HEK293T (cell line): ENCODE data around the gene AP3B1.

ENCODE experiments used
- CTCF ChIA-PET: fragments of 350-600 bp; formaldehyde crosslinking; extraction: SDS; loops from one replicate; lab custom pipeline; 2021; ENCODE audit warnings: antibody characterized with exemption, inconsistent platforms; lab: Yijun Ruan, JAX
- POLR2A ChIA-PET: fragments of 350-600 bp; formaldehyde crosslinking; extraction: SDS; loops from one replicate; lab custom pipeline; 2020; ENCODE audit warnings: antibody characterized with exemption, inconsistent platforms; lab: Yijun Ruan, JAX
- DNase-seq: peaks from one replicate; pipeline ENCODE4 v3.0.0; 2012; ENCODE audit warnings: mixed read lengths; ENCODE audit errors: extremely low spot score
- ARNT ChIP-seq: fragments of 450-650 bp; IDR thresholded peaks from 2 replicates; pipeline ENCODE4 v1.6.1; 2017; ENCODE audit warnings: mild to moderate bottlenecking
- BHLHE40 ChIP-seq: fragments of 450-650 bp; IDR thresholded peaks from 2 replicates; pipeline ENCODE4 v1.6.1; 2016; ENCODE audit warnings: mild to moderate bottlenecking, moderate library complexity, borderline replicate concordance
- CTBP1 ChIP-seq: fragments of 450-650 bp; IDR thresholded peaks from 2 replicates; pipeline ENCODE4 v1.6.1; 2016; ENCODE audit warnings: borderline replicate concordance
- ELF4 ChIP-seq: fragments of 450-650 bp; IDR thresholded peaks from 2 replicates; pipeline ENCODE4 v1.6.1; 2017; ENCODE audit warnings: antibody characterized with exemption
- FOXA1 ChIP-seq: fragments of 450-650 bp; IDR thresholded peaks from 2 replicates; pipeline ENCODE4 v1.6.1; 2016; ENCODE audit warnings: mild to moderate bottlenecking
- FOXK2 ChIP-seq: fragments of 450-650 bp; IDR thresholded peaks from 2 replicates; pipeline ENCODE4 v1.6.1; 2016; ENCODE audit warnings: mild to moderate bottlenecking
- FOXM1 ChIP-seq: fragments of 450-650 bp; IDR thresholded peaks from 2 replicates; pipeline ENCODE4 v1.6.1; 2017; ENCODE audit warnings: mild to moderate bottlenecking, borderline replicate concordance
- HDGF ChIP-seq: fragments of 450-650 bp; IDR thresholded peaks from 2 replicates; pipeline ENCODE4 v1.6.1; 2017; ENCODE audit warnings: antibody characterized with exemption, borderline replicate concordance
- L3MBTL2 ChIP-seq: fragments of 450-650 bp; conservative IDR thresholded peaks from 2 replicates; pipeline ENCODE4 v1.6.1; 2016; ENCODE audit warnings: mild to moderate bottlenecking
- LEF1 ChIP-seq: fragments of 450-650 bp; IDR thresholded peaks from 2 replicates; pipeline ENCODE4 v1.6.1; 2017; ENCODE audit warnings: mild to moderate bottlenecking, borderline replicate concordance
- NFRKB ChIP-seq: fragments of 450-650 bp; IDR thresholded peaks from 2 replicates; pipeline ENCODE4 v1.6.1; 2016; ENCODE audit warnings: mild to moderate bottlenecking, moderate library complexity
- PKNOX1 ChIP-seq: fragments of 450-650 bp; IDR thresholded peaks from 2 replicates; pipeline ENCODE4 v1.6.1; 2016
- SP1 ChIP-seq: fragments of 450-650 bp; IDR thresholded peaks from 2 replicates; pipeline ENCODE4 v1.6.1; 2017
- SUZ12 ChIP-seq: fragments of 450-650 bp; IDR thresholded peaks from 2 replicates; pipeline ENCODE4 v1.6.1; 2016; ENCODE audit warnings: mild to moderate bottlenecking
- TARDBP ChIP-seq: fragments of 450-650 bp; IDR thresholded peaks from 2 replicates; pipeline ENCODE4 v1.6.1; 2016
- ZNF384 ChIP-seq: fragments of 450-650 bp; IDR thresholded peaks from 2 replicates; pipeline ENCODE4 v1.6.1; 2016

AP3B1 gene

GRCh38 chr5:78132507-78132906 is 162.0 kb downstream of the AP3B1 start:
- DNase-seq = no peak
- TF ChIP-seq SP1 (no peak), FOXA1 (no peak), ZNF384 (no peak), NFRKB (no peak), BHLHE40 (no peak), FOXK2 (no peak), PKNOX1 (no peak)
- ChIA-PET CTCF (interaction anchor here (0.6 kb wide), 1 partner anchor 53 kb away, joined by 5 read pairs; no protein-coding TSS in a partner anchor), POLR2A (no interaction called here)

GRCh38 chr5:78129597-78129996 is 164.9 kb downstream of the AP3B1 start:
- ChIA-PET CTCF (interaction anchor here (0.7 kb wide), 1 partner anchor 1954 kb away, joined by 3 read pairs; no protein-coding TSS in a partner anchor), POLR2A (no interaction called here)
- no peak for DNase-seq
- TF ChIP-seq PKNOX1 (peak; percentile 70), ARNT (no peak), HDGF (no peak)

GRCh38 chr5:78127875-78128274 is 166.6 kb downstream of the AP3B1 start:
- DNase-seq = peak; percentile 22
- ChIA-PET CTCF (interaction anchor here (0.6 to 1.4 kb wide), 8 partner anchors 11 to 1901 kb away, joined by 3 to 9 read pairs (median 4); no protein-coding TSS in a partner anchor), POLR2A (interaction anchor here (0.6 kb wide), 1 partner anchor 11 kb away, joined by 3 read pairs; no protein-coding TSS in a partner anchor)
- no peak for TF ChIP-seq ELF4
- TF ChIP-seq NFRKB = no peak
- TF ChIP-seq ARNT = no peak
- no peak for TF ChIP-seq BHLHE40
- TF ChIP-seq SUZ12 = no peak
- TF ChIP-seq TARDBP = no peak
- TF ChIP-seq SP1 = no peak
- no peak for TF ChIP-seq FOXM1
- TF ChIP-seq LEF1 = no peak
- TF ChIP-seq ZNF384 = no peak
- no peak for TF ChIP-seq PKNOX1
- no peak for TF ChIP-seq FOXK2
- TF ChIP-seq L3MBTL2 = no peak
- no peak for TF ChIP-seq FOXA1
- TF ChIP-seq CTBP1 = no peak
- no peak for TF ChIP-seq HDGF

GRCh38 chr5:78126536-78126935 is 168.0 kb downstream of the AP3B1 start:
- ChIA-PET CTCF (no interaction called here), POLR2A (no interaction called here)
- 0 out of 2 replicates have a peak, but pooled peaks have one; percentile 27 for TF ChIP-seq ZNF384
- no peak for TF ChIP-seq SUZ12
- TF ChIP-seq FOXM1 = no peak
- no peak for TF ChIP-seq LEF1
- TF ChIP-seq TARDBP = no peak
- no peak for TF ChIP-seq ELF4
- no peak for TF ChIP-seq SP1
- no peak for TF ChIP-seq FOXA1
- no peak for TF ChIP-seq NFRKB
- TF ChIP-seq PKNOX1 = 0 out of 2 replicates have a peak, but pooled peaks have one; percentile 9
- DNase-seq = no peak

- no peak for TF ChIP-seq ARNT
- TF ChIP-seq LEF1 = no peak
- no peak for TF ChIP-seq FOXK2
- no peak for TF ChIP-seq SP1
- TF ChIP-seq CTBP1 = no peak
- TF ChIP-seq NFRKB = no peak
- CTCF ChIA-PET = interaction anchor here (0.6 to 0.9 kb wide), 2 partner anchors 12 to 407 kb away, joined by 3 read pairs; no protein-coding TSS in a partner anchor
- DNase-seq = no peak
- POLR2A ChIA-PET = no interaction called here
Observed at GRCh38 chr5:78116167-78116566, 178.3 kb downstream of the AP3B1 start.

GRCh38 chr5:78113689-78114264 is 180.7 kb downstream of the AP3B1 start:
- ChIA-PET POLR2A (interaction anchor here (0.6 kb wide), 1 partner anchor 8 kb away, joined by 3 read pairs; no protein-coding TSS in a partner anchor), CTCF (interaction anchor here (0.5 to 0.6 kb wide), 2 partner anchors 25 to 38 kb away, joined by 3 read pairs; no protein-coding TSS in a partner anchor)
- TF ChIP-seq LEF1 = no peak
- no peak for TF ChIP-seq ELF4
- no peak for TF ChIP-seq FOXA1
- no peak for TF ChIP-seq ZNF384
- no peak for TF ChIP-seq SUZ12
- no peak for TF ChIP-seq NFRKB
- no peak for TF ChIP-seq FOXK2
- no peak for DNase-seq
